ENCODE results near the gene KSR1.

Gene KSR1

GRCh38 chr17:27466743-27467375 lies 10.6 kb downstream of the KSR1 start:
- peak overlapping the region in 2 of 5 donors; percentile 1 to 29 for H3K4me3 ChIP-seq (ENCODE audit: low read depth in 1 of 5, low read length in 5 of 5)

GRCh38 chr17:27469256-27469655 lies 13.0 kb downstream of the KSR1 start:
- H3K36me3 ChIP-seq (ENCODE audit: control insufficient read depth in 5 of 5, insufficient read depth in 5 of 5, low read length in 5 of 5): no peaks in the 10 kb centered on the region

More at GRCh38 chr17:27466743-27467375, 10.6 kb downstream of the KSR1 start:
- H3K36me3 ChIP-seq (ENCODE audit: control insufficient read depth in 5 of 5, insufficient read depth in 5 of 5, low read length in 5 of 5): no peaks in the 10 kb centered on the region
- H3K27me3 ChIP-seq (ENCODE audit: control insufficient read depth in 5 of 5, insufficient read depth in 4 of 5, low read length in 5 of 5): no peaks in the 10 kb centered on the region
- H3K27ac ChIP-seq (ENCODE audit: low read depth, low read length): peak overlapping the region; percentile 17
- H3K4me1 ChIP-seq (ENCODE audit: control insufficient read depth in 5 of 5, insufficient read depth in 5 of 5, low read length in 5 of 5): peaks cover 8 to 47% (median 37%) of the 10 kb centered on the region in 5 donors
- no peaks in the 10 kb centered on the region for H3K9me3 ChIP-seq (ENCODE audit: control insufficient read depth in 5 of 5, low read length in 5 of 5)
- peak overlapping the region in 2 of 5 donors; percentile 2 to 16 for H3K9ac ChIP-seq (ENCODE audit: low read length in 5 of 5)

GRCh38 chr17:27471321-27472269 lies 15.3 kb downstream of the KSR1 start:
- Histone ChIP-seq H3K9me3 (ENCODE audit: control insufficient read depth in 5 of 5, low read length in 5 of 5) (no peaks in the 10 kb centered on the region), H3K27me3 (ENCODE audit: control insufficient read depth in 5 of 5, insufficient read depth in 4 of 5, low read length in 5 of 5) (no peaks in the 10 kb centered on the region), H3K9ac (ENCODE audit: low read length in 5 of 5) (no peak overlapping the region), H3K27ac (ENCODE audit: low read depth, low read length) (no peak overlapping the region), H3K36me3 (ENCODE audit: control insufficient read depth in 5 of 5, insufficient read depth in 5 of 5, low read length in 5 of 5) (no peaks in the 10 kb centered on the region), H3K4me1 (ENCODE audit: control insufficient read depth in 5 of 5, insufficient read depth in 5 of 5, low read length in 5 of 5) (peaks cover 15 to 62% (median 48%) of the 10 kb centered on the region in 5 donors), H3K4me3 (ENCODE audit: low read depth in 1 of 5, low read length in 5 of 5) (no peak overlapping the region)

More at GRCh38 chr17:27469256-27469655, 13.0 kb downstream of the KSR1 start:
- H3K9me3 ChIP-seq (ENCODE audit: control insufficient read depth in 5 of 5, low read length in 5 of 5): no peaks in the 10 kb centered on the region
- peak overlapping the region in 1 of 5 donors; percentile 13 for H3K9ac ChIP-seq (ENCODE audit: low read length in 5 of 5)
- H3K27ac ChIP-seq (ENCODE audit: low read depth, low read length): no peak overlapping the region
- H3K4me1 ChIP-seq (ENCODE audit: control insufficient read depth in 5 of 5, insufficient read depth in 5 of 5, low read length in 5 of 5): peaks cover 14 to 57% (median 46%) of the 10 kb centered on the region in 5 donors
- no peak overlapping the region for H3K4me3 ChIP-seq (ENCODE audit: low read depth in 1 of 5, low read length in 5 of 5)
- H3K27me3 ChIP-seq (ENCODE audit: control insufficient read depth in 5 of 5, insufficient read depth in 4 of 5, low read length in 5 of 5): no peaks in the 10 kb centered on the region

- H3K9ac ChIP-seq (ENCODE audit: low read length in 5 of 5): no peak overlapping the region
- H3K27ac ChIP-seq (ENCODE audit: low read depth, low read length): peak overlapping the region; percentile 49
- H3K9me3 ChIP-seq (ENCODE audit: control insufficient read depth in 5 of 5, low read length in 5 of 5): no peaks in the 10 kb centered on the region
- H3K36me3 ChIP-seq (ENCODE audit: control insufficient read depth in 5 of 5, insufficient read depth in 5 of 5, low read length in 5 of 5): no peaks in the 10 kb centered on the region
- H3K4me1 ChIP-seq (ENCODE audit: control insufficient read depth in 5 of 5, insufficient read depth in 5 of 5, low read length in 5 of 5): peaks cover 18 to 64% (median 47%) of the 10 kb centered on the region in 5 donors
- H3K4me3 ChIP-seq (ENCODE audit: low read depth in 1 of 5, low read length in 5 of 5): no peak overlapping the region
- H3K27me3 ChIP-seq (ENCODE audit: control insufficient read depth in 5 of 5, insufficient read depth in 4 of 5, low read length in 5 of 5): no peaks in the 10 kb centered on the region
Measured at GRCh38 chr17:27473190-27473747, 17.0 kb downstream of the KSR1 start.

GRCh38 chr17:27473748-27474609 lies 17.7 kb downstream of the KSR1 start:
- H3K4me1 ChIP-seq (ENCODE audit: control insufficient read depth in 5 of 5, insufficient read depth in 5 of 5, low read length in 5 of 5): peaks cover 18 to 69% (median 48%) of the 10 kb centered on the region in 5 donors
- H3K4me3 ChIP-seq (ENCODE audit: low read depth in 1 of 5, low read length in 5 of 5): no peak overlapping the region
- H3K9ac ChIP-seq (ENCODE audit: low read length in 5 of 5): no peak overlapping the region
- H3K9me3 ChIP-seq (ENCODE audit: control insufficient read depth in 5 of 5, low read length in 5 of 5): no peaks in the 10 kb centered on the region
- H3K27me3 ChIP-seq (ENCODE audit: control insufficient read depth in 5 of 5, insufficient read depth in 4 of 5, low read length in 5 of 5): no peaks in the 10 kb centered on the region
- H3K27ac ChIP-seq (ENCODE audit: low read depth, low read length): peak overlapping the region; percentile 49
- H3K36me3 ChIP-seq (ENCODE audit: control insufficient read depth in 5 of 5, insufficient read depth in 5 of 5, low read length in 5 of 5): no peaks in the 10 kb centered on the region

GRCh38 chr17:27475070-27475673 lies 18.9 kb downstream of the KSR1 start:
- no peak overlapping the region for H3K9ac ChIP-seq (ENCODE audit: low read length in 5 of 5)
- no peak overlapping the region for H3K4me3 ChIP-seq (ENCODE audit: low read depth in 1 of 5, low read length in 5 of 5)
- peaks cover 12 to 60% (median 38%) of the 10 kb centered on the region in 5 donors for H3K4me1 ChIP-seq (ENCODE audit: control insufficient read depth in 5 of 5, insufficient read depth in 5 of 5, low read length in 5 of 5)

GRCh38 chr17:27475981-27476895 lies 20.0 kb downstream of the KSR1 start:
- Histone ChIP-seq H3K4me3 (ENCODE audit: low read depth in 1 of 5, low read length in 5 of 5) (no peak overlapping the region), H3K36me3 (ENCODE audit: control insufficient read depth in 5 of 5, insufficient read depth in 5 of 5, low read length in 5 of 5) (no peaks in the 10 kb centered on the region), H3K27ac (ENCODE audit: low read depth, low read length) (no peak overlapping the region), H3K4me1 (ENCODE audit: control insufficient read depth in 5 of 5, insufficient read depth in 5 of 5, low read length in 5 of 5) (peaks cover 11 to 57% (median 35%) of the 10 kb centered on the region in 5 donors), H3K27me3 (ENCODE audit: control insufficient read depth in 5 of 5, insufficient read depth in 4 of 5, low read length in 5 of 5) (no peaks in the 10 kb centered on the region), H3K9ac (ENCODE audit: low read length in 5 of 5) (no peak overlapping the region), H3K9me3 (ENCODE audit: control insufficient read depth in 5 of 5, low read length in 5 of 5) (no peaks in the 10 kb centered on the region)

More at GRCh38 chr17:27475070-27475673, 18.9 kb downstream of the KSR1 start:
- Histone ChIP-seq H3K9me3 (ENCODE audit: control insufficient read depth in 5 of 5, low read length in 5 of 5) (no peaks in the 10 kb centered on the region), H3K36me3 (ENCODE audit: control insufficient read depth in 5 of 5, insufficient read depth in 5 of 5, low read length in 5 of 5) (no peaks in the 10 kb centered on the region), H3K27ac (ENCODE audit: low read depth, low read length) (no peak overlapping the region), H3K27me3 (ENCODE audit: control insufficient read depth in 5 of 5, insufficient read depth in 4 of 5, low read length in 5 of 5) (no peaks in the 10 kb centered on the region)

GRCh38 chr17:27477050-27477888 lies 21.0 kb downstream of the KSR1 start:
- H3K9ac ChIP-seq (ENCODE audit: low read length in 5 of 5): no peak overlapping the region
- no peak overlapping the region for H3K27ac ChIP-seq (ENCODE audit: low read depth, low read length)
- H3K27me3 ChIP-seq (ENCODE audit: control insufficient read depth in 5 of 5, insufficient read depth in 4 of 5, low read length in 5 of 5): no peaks in the 10 kb centered on the region
- H3K4me1 ChIP-seq (ENCODE audit: control insufficient read depth in 5 of 5, insufficient read depth in 5 of 5, low read length in 5 of 5): peaks cover 6 to 50% (median 25%) of the 10 kb centered on the region in 5 donors
- H3K36me3 ChIP-seq (ENCODE audit: control insufficient read depth in 5 of 5, insufficient read depth in 5 of 5, low read length in 5 of 5): no peaks in the 10 kb centered on the region
- no peak overlapping the region for H3K4me3 ChIP-seq (ENCODE audit: low read depth in 1 of 5, low read length in 5 of 5)
- no peaks in the 10 kb centered on the region for H3K9me3 ChIP-seq (ENCODE audit: control insufficient read depth in 5 of 5, low read length in 5 of 5)

Data from subcutaneous abdominal adipose tissue (tissue), 5 donors.